HG03196 (cell line): Measurements from ENCODE around the gene PTPRM.

Experiments used
- ATAC-seq: cut with Tn5 transposase; IDR thresholded peaks from one replicate; pipeline ENCODE4 v1.9.1; 2021; ENCODE audit not compliant: unreplicated experiment

Gene PTPRM

GRCh38 chr18:7598167-7599047 lies 31.3 kb downstream of the PTPRM start:
- ATAC-seq: no peak

DNA sequence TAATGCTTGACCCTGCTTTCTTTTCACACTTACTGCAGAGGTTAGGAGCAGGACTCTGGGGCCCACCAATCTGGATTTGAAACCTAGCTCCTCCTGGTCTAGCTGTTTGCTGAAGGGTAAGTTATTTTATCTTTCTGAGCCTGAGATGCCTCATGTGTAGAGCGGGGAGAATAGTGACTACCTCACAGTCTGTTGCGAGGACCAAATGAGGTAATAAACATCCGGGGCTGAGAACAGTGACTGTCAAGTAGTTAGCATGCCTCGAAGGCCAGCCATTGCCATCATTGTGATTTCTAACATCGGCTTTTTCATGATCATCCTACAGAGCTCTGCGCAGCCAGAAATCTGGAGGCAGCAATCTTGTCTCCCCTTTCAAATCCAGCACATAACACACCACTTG lies 32.9 kb downstream of the PTPRM start:
- no peak for ATAC-seq

DNA sequence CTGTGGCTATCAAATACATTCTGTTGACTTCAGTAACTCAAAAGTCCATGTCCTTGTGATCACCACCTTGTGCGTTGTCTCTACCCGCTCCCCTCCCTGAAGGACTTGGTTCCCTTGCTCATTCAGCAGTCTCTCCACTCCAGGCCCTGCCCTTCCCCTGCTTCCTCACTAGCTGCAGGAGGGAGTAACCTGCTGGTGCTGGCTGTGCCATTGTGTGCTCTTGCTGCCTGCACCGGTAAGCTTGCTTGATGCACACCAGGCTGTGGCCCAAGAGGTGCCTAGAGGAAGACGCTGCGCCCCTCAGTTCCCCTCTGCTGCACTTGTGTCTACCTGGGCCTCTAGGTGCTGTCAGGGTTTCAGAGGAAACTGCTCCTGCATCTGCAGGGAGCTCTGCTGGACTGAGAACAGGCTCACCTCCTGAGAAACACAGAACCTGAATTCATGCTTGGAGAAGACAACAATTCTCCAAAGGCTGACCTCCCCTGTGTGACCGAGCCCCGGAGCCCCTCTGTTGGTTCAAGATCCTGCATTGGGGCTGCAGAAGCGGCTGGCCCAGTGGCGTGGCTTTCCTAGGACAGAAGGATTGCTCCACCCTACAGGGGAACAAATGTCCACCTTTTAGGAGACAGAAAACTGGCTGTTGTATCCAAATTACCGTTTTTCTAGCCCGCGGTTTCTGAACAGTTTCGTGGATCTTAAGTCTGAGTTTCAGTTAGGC lies 33.6 kb downstream of the PTPRM start:
- no peak for ATAC-seq

DNA sequence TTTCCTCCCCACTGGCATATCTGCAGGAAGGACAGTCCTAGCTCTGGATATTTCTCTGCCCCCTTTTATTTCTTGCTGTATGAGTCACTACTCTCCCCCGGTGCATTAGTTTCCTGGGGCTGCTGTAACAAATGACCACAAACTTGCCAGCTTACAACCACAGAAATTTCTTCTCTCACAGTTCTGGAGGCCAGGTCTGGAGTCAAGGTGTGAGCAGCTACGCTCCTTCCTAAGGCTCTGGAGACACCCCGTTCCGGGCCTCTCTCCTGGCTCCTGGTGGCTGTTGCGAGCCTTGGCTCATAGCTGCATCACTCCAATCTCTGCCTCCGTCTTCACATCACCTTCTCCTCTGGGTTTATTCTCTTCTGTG lies 34.1 kb downstream of the PTPRM start:
- no peak for ATAC-seq

DNA sequence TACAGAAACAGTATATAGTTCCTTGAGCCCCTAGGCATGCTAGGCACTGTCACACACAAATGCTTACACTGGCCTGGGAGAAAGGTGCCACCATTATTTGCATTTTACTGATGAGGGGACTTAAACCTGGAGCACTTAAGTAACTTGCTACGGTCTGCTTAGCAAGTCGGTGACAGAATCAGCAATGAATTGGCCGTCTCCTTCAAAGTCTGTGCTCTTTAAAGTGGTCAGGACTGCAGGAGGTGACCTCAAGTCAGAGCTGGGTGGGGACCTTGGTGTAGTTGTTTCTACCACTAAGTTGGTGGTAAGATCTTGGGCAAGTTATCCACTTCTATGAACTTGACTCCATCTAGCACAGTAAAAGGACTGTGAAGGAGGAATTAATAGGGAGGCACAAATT lies 34.8 kb downstream of the PTPRM start:
- ATAC-seq: no peak

GRCh38 chr18:7603259-7604000 lies 36.3 kb downstream of the PTPRM start:
- ATAC-seq: no peak

- no peak for ATAC-seq
Observed at GRCh38 chr18:7604361-7604760, 37.2 kb downstream of the PTPRM start.

DNA sequence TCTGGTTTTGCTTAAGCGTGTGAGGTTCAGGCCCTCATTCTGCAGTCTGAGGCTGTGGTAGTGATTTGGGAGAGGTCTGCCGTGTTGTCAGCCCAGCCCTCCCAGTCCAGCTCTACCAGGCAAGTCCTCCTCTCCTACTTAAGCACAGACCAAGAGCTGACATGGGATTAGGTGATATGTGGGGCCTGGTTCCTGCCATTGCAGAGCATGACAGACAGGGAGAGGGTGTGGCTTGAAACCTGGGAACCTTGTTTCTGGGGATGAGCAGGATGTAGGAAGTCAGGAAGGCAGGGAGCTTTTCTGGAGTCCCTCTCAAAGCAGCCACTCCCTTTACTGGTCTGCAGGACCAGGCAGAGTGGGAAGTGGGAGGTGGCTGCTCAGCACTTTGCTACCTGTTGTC lies 38.6 kb downstream of the PTPRM start:
- no peak for ATAC-seq

- ATAC-seq: no peak
Observed at GRCh38 chr18:7607540-7608173, 40.5 kb downstream of the PTPRM start.

- ATAC-seq: no peak
Observed at GRCh38 chr18:7608174-7608550, 41.0 kb downstream of the PTPRM start.

DNA sequence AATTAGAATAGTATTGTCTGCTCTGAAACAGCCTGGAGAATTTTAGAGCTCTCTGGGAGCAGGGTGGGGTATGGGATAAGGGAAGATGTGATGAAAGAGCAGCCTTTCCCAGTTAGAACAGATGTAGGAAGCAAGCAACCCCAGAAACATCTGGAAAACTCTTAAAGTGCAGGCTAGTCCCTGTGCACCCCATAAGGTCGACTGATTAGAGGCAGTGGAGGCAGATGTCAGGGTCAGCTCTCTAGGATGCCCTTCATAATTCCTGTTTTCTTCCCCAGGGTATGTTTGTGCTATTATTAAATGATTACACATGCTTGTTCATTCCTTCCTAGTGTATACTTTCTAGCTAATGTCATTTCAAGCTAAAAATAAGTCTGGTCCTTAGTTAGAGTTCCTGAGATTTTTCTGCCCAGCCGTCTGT lies 41.7 kb downstream of the PTPRM start:
- ATAC-seq: no peak

DNA sequence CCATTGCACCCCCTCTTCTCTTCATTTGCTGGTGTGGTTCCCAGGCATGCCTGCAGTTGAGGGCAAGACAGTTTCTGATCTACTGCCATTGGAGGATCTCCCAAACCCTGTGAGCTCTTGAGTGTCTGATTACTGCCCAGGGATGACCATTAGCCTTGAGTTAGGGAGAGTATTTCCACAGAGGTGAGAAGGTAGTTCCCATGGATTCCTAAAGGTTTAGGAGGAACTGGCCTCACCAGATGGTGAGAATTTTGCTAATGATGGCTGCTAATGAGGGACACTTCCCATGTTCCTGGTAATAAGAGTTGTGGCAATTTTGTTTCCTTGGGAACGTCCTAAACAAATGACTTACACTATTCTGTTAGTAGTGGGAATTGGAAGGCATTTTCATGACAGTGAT lies 42.5 kb downstream of the PTPRM start:
- no peak for ATAC-seq

GRCh38 chr18:7614042-7614441 lies 46.9 kb downstream of the PTPRM start:
- ATAC-seq: no peak

GRCh38 chr18:7615840-7616239 lies 48.7 kb downstream of the PTPRM start:
- ATAC-seq: no peak

GRCh38 chr18:7616661-7617060 lies 49.5 kb downstream of the PTPRM start:
- no peak for ATAC-seq

DNA sequence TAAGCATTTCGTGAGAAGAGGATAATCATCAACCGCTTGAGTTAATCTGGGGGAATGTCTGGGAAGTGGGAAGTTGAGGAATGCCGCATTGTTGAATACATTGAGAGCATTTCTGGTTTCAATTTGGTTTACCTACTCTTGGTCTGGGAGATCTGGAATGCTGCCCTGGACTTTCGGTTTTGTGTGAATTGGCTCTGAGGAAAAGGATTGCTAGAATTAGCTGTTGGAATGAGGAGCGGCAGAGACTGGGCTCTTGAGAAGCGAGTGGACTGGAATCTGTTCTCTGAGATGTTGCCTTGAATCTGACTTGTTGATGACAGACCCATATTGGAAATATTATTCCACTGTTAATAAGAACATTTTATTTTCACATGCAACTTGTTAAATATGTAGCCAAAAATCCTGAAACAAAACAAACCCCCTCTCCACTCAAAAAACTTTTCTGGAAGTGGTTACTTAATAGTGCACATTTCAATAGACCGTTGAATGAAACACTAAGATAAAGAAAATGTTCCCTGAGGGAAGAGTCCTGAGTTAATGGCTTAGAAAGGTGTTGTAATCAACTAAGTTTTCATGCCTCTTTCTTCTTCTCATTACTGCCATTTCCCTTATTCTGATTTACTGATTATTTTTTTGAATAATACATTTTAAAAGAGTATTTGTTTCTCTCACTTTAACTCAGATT lies 50.8 kb downstream of the PTPRM start:
- no peak for ATAC-seq

- ATAC-seq: no peak
Observed at GRCh38 chr18:7618891-7619442, 51.9 kb downstream of the PTPRM start.

- no peak for ATAC-seq
Observed at GRCh38 chr18:7619676-7620075, 52.6 kb downstream of the PTPRM start.

GRCh38 chr18:7622721-7623120 lies 55.6 kb downstream of the PTPRM start:
- no peak for ATAC-seq

GRCh38 chr18:7623681-7624080 lies 56.6 kb downstream of the PTPRM start:
- no peak for ATAC-seq
